Adrenal gland (tissue), 12 donors: ENCODE data around the gene ATXN1. TPM values are rescaled to one million over a fixed set of nuclear protein-coding genes. Genes with fewer than 3 reads are reported as not detected.

Source experiments
- DNase-seq, 7 donors: peaks; one replicate each; pipeline ENCODE4 v3.0.0-alpha.2; 2019 to 2020
- H3K27ac ChIP-seq, 5 donors: fragments of 200-600 bp; sonication (generic) in 4 of 5; 1 replicate in 3 of 5; 2 replicates in 2 of 5; pipeline versions ENCODE4 v1.5.1 to v1.8.0; 2016 to 2020; ENCODE audit warnings: mild to moderate bottlenecking in 1 of 5
- H3K27me3 ChIP-seq: fragments of 200-600 bp; 2 replicates; pipeline ENCODE4 v1.8.0; 2021
- H3K36me3 ChIP-seq, 2 donors: fragments of 200-600 bp; replicated peaks in 1 of 2; 1 replicate in 1 of 2; 2 replicates in 1 of 2; pipeline versions ENCODE4 v1.5.1 to v1.8.0; 2018 to 2022
- H3K4me1 ChIP-seq, 2 donors: fragments of 200-600 bp; replicated peaks in 1 of 2; 1 replicate in 1 of 2; 2 replicates in 1 of 2; pipeline versions ENCODE4 v1.5.1 to v1.8.0; 2018 to 2021
- H3K4me3 ChIP-seq, 4 donors: fragments of 200-600 bp; sonication (generic) in 3 of 4; one replicate each; pipeline ENCODE4 v1.5.1; 2016 to 2018
- H3K9me3 ChIP-seq, 3 donors: fragments of 200-600 bp; sonication (generic) in 1 of 3; replicated peaks in 1 of 3; 1 replicate in 2 of 3; 2 replicates in 1 of 3; pipeline versions ENCODE4 v1.5.1 to v1.8.0; 2016 to 2021
- CTCF ChIP-seq, 6 experiments: fragments of 450-650 bp in 4 of 6; fragments of 200-600 bp in 2 of 6; sonication (generic) in 1 of 6; IDR thresholded peaks; 1 replicate in 5 of 6; 2 replicates in 1 of 6; pipeline versions ENCODE4 v1.5.1 to v1.8.0; 2016 to 2021; ENCODE audit warnings: antibody characterized with exemption in 6 of 6, mild to moderate bottlenecking in 2 of 6, moderate library complexity in 1 of 6
- POLR2A ChIP-seq, 2 donors: fragments of 450-650 bp; IDR thresholded peaks; one replicate each; pipeline ENCODE4 v1.6.1; 2017; ENCODE audit warnings: antibody characterized with exemption in 2 of 2, mild to moderate bottlenecking in 2 of 2, moderate library complexity in 1 of 2
- WGBS, 4 donors: extraction: QIAGEN DNeasy Blood & Tissue Kit in 2 of 4; methylation state at CpG; one replicate each; pipeline versions ENCODE4 v1.1.5 to v1.1.7; 2013 to 2017; 5-methylcytosine and 5-hydroxymethylcytosine counted together
- intact Hi-C, 2 donors: fragments of 100-400 bp; cut with DNase I; formaldehyde crosslinking; loops; one replicate each; pipeline versions ENCODE4 v1.14.1 to v1.15.0; 2022 to 2023
- polyA plus RNA-seq, 3 donors: library from polyadenylated mRNA; stranded (reverse); fragments of 200-250 nt in 2 of 3; fragments of 350-450 nt in 1 of 3; fragmentation: Illumina TruSeq in 1 of 3; extraction: RNeasy Lipid Tissue Mini Kit (QIAGEN cat#74804) in 1 of 3; gene quantifications; one replicate each; pipeline ENCODE4 v1.2.3, GENCODE V29; 2013 to 2014
- total RNA-seq, 9 donors: library from RNA; depleted of rRNA in 4 of 9; stranded (reverse); fragments of >200 nt in 4 of 9; fragments of 120-200 nt in 1 of 9; fragmentation: NEBNext Ultra II Directional in 1 of 9; extraction: Animal tissue kit (Norgen Biotek cat#: 25700) in 1 of 9; gene quantifications; one replicate each; pipeline versions ENCODE4 v1.1.0 to v1.2.4, GENCODE V29; 2013 to 2023
- donor health status: healthy with polysubstance abuse.
- donor health status: Bipolar disorder and iron deficiency.
- donor health status: DM: yes; HTN: yes; CAD: no.
- donor health status: DM: no; HTN: no; CAD: no.
- donor health status: DM: no; HTN: no; CAD: no.
- donor health status: DM: yes; HTN: yes; CAD: no.

ATXN1 gene
- total and polyA plus RNA-seq, 12 donors, result 3.4 to 51.3 (median 25.4) TPM

GRCh38 chr6:16521528-16521927 is 239.7 kb downstream of the ATXN1 start:
- DNase-seq, result no peak
- TF ChIP-seq POLR2A (IDR thresholded peaks at IDR 0.05) (no peak), CTCF (IDR thresholded peaks at IDR 0.05) (no peak)
- Histone ChIP-seq H3K27ac (no peak overlapping the region), H3K9me3 (no peaks in the 10 kb centered on the region), H3K27me3 (no peaks in the 10 kb centered on the region), H3K36me3 (peaks cover 0 to 4% of the 10 kb centered on the region in 2 donors), H3K4me3 (no peak overlapping the region), H3K4me1 (no peaks in the 10 kb centered on the region)
- intact Hi-C loops, result no loop called here
- 95 to 97% (median 95%) methylated on average over 7 of the region's 7 CpGs for WGBS, 4 donors

DNA sequence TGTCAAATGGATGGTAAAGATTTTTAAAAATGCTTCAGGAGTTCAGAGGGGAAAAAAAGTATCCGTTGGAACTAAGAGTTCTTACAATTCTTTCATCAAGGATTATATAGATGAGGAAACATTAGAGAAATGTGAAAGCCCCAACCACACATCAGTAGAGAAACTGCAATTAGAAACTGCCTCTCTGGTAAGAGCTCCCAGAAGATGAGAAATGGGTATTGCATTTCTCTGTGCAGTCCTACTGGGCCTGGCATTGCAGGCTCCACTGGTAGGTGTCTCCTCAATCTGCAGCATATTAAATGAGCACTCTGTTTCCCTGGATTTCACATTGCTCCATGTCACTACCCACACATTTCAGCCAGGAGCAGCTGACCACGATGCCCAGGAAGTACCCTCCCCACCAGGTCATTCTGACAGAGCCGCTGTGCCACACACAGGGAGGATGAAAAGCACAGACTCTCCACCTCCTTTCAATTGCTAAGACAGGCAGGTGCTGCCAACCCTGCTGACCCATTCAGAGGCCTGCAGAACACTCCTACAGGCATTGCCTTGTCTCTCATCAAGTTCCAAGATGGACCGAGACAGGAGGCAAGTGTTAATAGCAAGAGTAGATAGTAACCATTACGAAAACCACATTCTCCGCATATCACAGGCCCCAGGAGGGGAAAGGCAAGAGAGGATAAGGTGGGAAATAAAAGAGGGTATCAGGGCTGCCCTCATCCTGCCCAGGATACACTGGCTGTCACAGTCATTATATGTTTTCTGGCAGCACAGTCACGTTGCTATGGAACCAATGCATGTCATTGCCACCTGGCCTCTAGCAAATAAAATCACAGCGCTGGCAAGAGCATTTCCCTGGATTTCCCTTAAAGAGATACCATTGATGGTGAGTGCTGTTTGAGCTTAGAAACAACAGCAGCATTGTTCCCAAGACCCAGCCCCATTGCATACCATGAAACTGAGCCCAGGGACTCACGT is 241.7 kb downstream of the ATXN1 start:
- 86 to 90% (median 87%) methylated on average over 9 of the region's 9 CpGs for WGBS, 4 donors
- DNase-seq, result peak in 1 of 7 donors; percentile 72
- Histone ChIP-seq H3K27ac (peak overlapping the region in 1 of 5 donors; percentile 30), H3K36me3 (peaks cover 0 to 4% of the 10 kb centered on the region in 2 donors), H3K4me1 (no peaks in the 10 kb centered on the region), H3K4me3 (no peak overlapping the region), H3K27me3 (no peaks in the 10 kb centered on the region), H3K9me3 (no peaks in the 10 kb centered on the region)
- TF ChIP-seq POLR2A (IDR thresholded peaks at IDR 0.05) (no peak), CTCF (IDR thresholded peaks at IDR 0.05) (no peak)
- intact Hi-C loops, result loop anchor here in 1 of 2 donors (10.0 kb wide), 1 partner anchor 245 kb away; the partner anchor contains the start of gene ATXN1

GRCh38 chr6:16518265-16518664 is 243.0 kb downstream of the ATXN1 start:
- H3K27me3 ChIP-seq, result no peaks in the 10 kb centered on the region
- H3K36me3 ChIP-seq, result peaks cover 0 to 4% of the 10 kb centered on the region in 2 donors
- H3K4me1 ChIP-seq, result no peaks in the 10 kb centered on the region
- no peaks in the 10 kb centered on the region for H3K9me3 ChIP-seq
- 81 to 95% (median 84%) methylated on average over 4 to 5 of the region's 5 CpGs for WGBS, 4 donors
- no peak for DNase-seq
- H3K4me3 ChIP-seq, result no peak overlapping the region
- intact Hi-C loops, result loop anchor here in 1 of 2 donors (10.0 kb wide), 1 partner anchor 247 kb away; the partner anchor contains the start of gene ATXN1
- H3K27ac ChIP-seq, result no peak overlapping the region
- no peak for TF ChIP-seq POLR2A (IDR thresholded peaks at IDR 0.05)
- no peak for TF ChIP-seq CTCF (IDR thresholded peaks at IDR 0.05)

- H3K4me1 ChIP-seq, result peaks cover 0 to 14% of the 10 kb centered on the region in 2 donors
- no peaks in the 10 kb centered on the region for H3K9me3 ChIP-seq
- no peaks in the 10 kb centered on the region for H3K27me3 ChIP-seq
- WGBS, 4 donors, result 32 to 45% (median 40%) methylated on average over 8 of the region's 8 CpGs
- peak; percentile 21 to 68 (median 53) for TF ChIP-seq CTCF (IDR thresholded peaks at IDR 0.05)
- no peak for TF ChIP-seq POLR2A (IDR thresholded peaks at IDR 0.05)
- no peaks in the 10 kb centered on the region for H3K36me3 ChIP-seq
- H3K4me3 ChIP-seq, result no peak overlapping the region
- H3K27ac ChIP-seq, result no peak overlapping the region
- intact Hi-C loops, result loop anchor here (5.0 to 10.0 kb wide), 2 partner anchors 243 to 251 kb away; partner anchors contain the start of gene ATXN1 (in 1 of the 2)
- DNase-seq, result peak in 1 of 7 donors; percentile 21
Measured at GRCh38 chr6:16514249-16514648, 247.0 kb downstream of the ATXN1 start.
